Measurements from ENCODE around the gene KIR2DL4. TPM values are rescaled to one million over a fixed set of nuclear protein-coding genes. Genes with fewer than 3 reads are reported as not detected.
A peak's percentile ranks its signal among the peaks of the same experiment; 100 is the strongest.
"Not testable (repeated sequence)": the region's sequence is repeated elsewhere in the genome, so short reads cannot be mapped to it uniquely, and the experiment has no call there.

The KIR2DL4 gene
- total and polyA plus RNA-seq, 8 donors: 0.76 TPM; not detected in 7

DNA sequence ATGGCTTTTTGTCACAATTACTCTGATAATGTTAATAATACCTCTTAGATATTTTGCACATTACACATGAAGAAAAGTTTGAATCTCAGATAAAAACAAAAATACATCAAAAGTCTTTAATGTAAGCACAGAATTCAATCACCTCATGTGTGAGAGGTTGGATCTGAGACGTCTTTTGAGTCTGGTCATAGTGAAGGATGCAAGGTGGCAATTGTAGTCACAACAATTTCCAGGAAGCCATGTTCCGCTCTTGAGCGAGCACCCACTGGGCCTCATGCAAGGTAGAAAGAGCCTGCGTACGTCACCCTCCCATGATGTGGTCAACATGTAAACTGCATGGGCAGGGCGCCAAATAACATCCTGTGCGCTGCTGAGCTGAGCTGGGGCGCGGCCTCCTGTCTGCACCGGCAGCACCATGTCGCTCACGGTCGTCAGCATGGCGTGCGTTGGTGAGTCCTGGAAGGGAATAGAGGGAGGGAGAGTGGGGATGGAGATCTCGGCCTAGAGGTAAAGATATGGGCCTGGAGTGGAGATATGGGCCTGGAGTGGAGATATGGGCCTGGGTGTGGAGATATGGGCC is 46.7 kb downstream of the KIR2DL4 start, which contains the start of gene KIR3DL2:
TSS of gene KIR3DL2 (plus strand) at position 383 of the 580 bp plus-strand sequence. CDS start at position 416, 33 bp downstream.
- H3K4me3 ChIP-seq; DNase-seq; H3K27ac ChIP-seq; ATAC-seq; H3K4me1 ChIP-seq; H3K36me3 ChIP-seq; intact Hi-C loops (cut with DNase I); H3K9me3 ChIP-seq: not testable (repeated sequence)
- H3K27me3 ChIP-seq: peaks cover 0 to 17% of the 10 kb centered on the region in 2 donors

- Histone ChIP-seq H3K27me3 (peaks cover 0 to 17% of the 10 kb centered on the region in 2 donors), H3K4me1 (peaks cover 0 to 7% of the 10 kb centered on the region in 2 donors), H3K36me3 (no peaks in the 10 kb centered on the region), H3K4me3 (no peak overlapping the region), H3K9me3 (no peaks in the 10 kb centered on the region), H3K27ac (no peak overlapping the region)
- TF ChIP-seq, protein P1, sequence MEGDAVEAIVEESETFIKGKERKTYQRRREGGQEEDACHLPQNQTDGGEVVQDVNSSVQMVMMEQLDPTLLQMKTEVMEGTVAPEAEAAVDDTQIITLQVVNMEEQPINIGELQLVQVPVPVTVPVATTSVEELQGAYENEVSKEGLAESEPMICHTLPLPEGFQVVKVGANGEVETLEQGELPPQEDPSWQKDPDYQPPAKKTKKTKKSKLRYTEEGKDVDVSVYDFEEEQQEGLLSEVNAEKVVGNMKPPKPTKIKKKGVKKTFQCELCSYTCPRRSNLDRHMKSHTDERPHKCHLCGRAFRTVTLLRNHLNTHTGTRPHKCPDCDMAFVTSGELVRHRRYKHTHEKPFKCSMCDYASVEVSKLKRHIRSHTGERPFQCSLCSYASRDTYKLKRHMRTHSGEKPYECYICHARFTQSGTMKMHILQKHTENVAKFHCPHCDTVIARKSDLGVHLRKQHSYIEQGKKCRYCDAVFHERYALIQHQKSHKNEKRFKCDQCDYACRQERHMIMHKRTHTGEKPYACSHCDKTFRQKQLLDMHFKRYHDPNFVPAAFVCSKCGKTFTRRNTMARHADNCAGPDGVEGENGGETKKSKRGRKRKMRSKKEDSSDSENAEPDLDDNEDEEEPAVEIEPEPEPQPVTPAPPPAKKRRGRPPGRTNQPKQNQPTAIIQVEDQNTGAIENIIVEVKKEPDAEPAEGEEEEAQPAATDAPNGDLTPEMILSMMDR (IDR thresholded peaks at IDR 0.05): no peak
- intact Hi-C loops (cut with DNase I): no loop called here
- ATAC-seq (no peak), DNase-seq (no peak)
These were observed 47.5 kb downstream of the KIR2DL4 start for GRCh38 chr19:54850930-54851329.

DNA sequence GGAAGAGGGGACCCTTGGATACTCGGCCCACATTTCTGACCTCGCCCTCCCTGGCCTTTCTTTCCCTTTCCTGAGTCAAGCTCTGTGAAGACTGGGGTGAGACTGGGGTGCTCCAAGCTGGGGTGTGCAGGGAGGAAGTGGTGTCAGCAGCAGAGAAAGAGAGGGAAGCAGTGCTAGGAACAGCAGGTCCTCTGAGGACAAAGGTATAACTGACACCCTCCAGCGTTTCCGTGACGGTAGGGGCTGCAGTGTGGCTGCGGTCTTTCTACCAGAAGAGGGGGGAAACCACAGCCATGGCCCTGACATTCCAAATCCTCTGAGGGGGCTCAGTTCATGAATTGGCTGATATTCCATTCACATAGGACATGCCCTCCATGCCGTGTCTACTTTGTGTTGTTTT is 47.9 kb downstream of the KIR2DL4 start:
- TF ChIP-seq, protein P1 (IDR thresholded peaks at IDR 0.05): no peak
- no peak for ATAC-seq
- no peak overlapping the region for H3K4me3 ChIP-seq
- intact Hi-C loops (cut with DNase I): no loop called here
- no peaks in the 10 kb centered on the region for H3K9me3 ChIP-seq
- H3K27me3 ChIP-seq: peaks cover 0 to 17% of the 10 kb centered on the region in 2 donors
- no peak overlapping the region for H3K27ac ChIP-seq
- peaks cover 0 to 7% of the 10 kb centered on the region in 2 donors for H3K4me1 ChIP-seq
- DNase-seq: no peak
- no peaks in the 10 kb centered on the region for H3K36me3 ChIP-seq

DNA sequence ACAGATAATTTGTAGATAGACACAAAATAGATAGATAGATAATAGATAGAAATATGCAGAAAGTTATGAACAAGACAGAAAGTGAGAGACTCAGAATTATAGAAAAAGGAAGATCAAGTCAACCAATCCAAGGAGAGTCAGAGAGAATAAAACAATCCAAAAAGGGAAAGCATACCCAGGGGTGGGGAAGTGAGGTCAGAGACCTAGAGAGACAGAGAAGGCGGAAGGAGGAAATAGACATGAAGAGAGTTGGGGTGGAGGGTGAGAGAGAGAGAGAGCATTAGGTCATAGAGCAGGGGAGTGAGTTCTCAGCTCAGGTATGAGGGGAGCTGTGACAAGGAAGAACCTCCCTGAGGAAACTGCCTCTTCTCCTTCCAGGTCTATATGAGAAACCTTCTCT is 51.8 kb downstream of the KIR2DL4 start:
- H3K4me3 ChIP-seq; intact Hi-C loops (cut with DNase I); H3K9me3 ChIP-seq; H3K36me3 ChIP-seq; ATAC-seq; H3K27ac ChIP-seq; DNase-seq: not testable (repeated sequence)
- H3K27me3 ChIP-seq: peaks cover 0 to 15% of the 10 kb centered on the region in 2 donors
- H3K4me1 ChIP-seq: peaks cover 0 to 10% of the 10 kb centered on the region in 2 donors

- H3K9me3 ChIP-seq; intact Hi-C loops (cut with DNase I); H3K36me3 ChIP-seq; H3K27ac ChIP-seq; ATAC-seq; DNase-seq; H3K4me3 ChIP-seq; H3K4me1 ChIP-seq: not testable (repeated sequence)
- H3K27me3 ChIP-seq: peaks cover 0 to 24% of the 10 kb centered on the region in 2 donors
These were observed 55.1 kb downstream of the KIR2DL4 start for GRCh38 chr19:54858476-54858875.

GRCh38 chr19:54859421-54859820 is 56.0 kb downstream of the KIR2DL4 start:
- H3K36me3 ChIP-seq; H3K4me1 ChIP-seq; H3K4me3 ChIP-seq; H3K9me3 ChIP-seq; intact Hi-C loops (cut with DNase I); H3K27ac ChIP-seq; ATAC-seq: not testable (repeated sequence)
- H3K27me3 ChIP-seq: peaks cover 0 to 24% of the 10 kb centered on the region in 2 donors
- peak in 1 of 4 donors; percentile 37 for DNase-seq

DNA sequence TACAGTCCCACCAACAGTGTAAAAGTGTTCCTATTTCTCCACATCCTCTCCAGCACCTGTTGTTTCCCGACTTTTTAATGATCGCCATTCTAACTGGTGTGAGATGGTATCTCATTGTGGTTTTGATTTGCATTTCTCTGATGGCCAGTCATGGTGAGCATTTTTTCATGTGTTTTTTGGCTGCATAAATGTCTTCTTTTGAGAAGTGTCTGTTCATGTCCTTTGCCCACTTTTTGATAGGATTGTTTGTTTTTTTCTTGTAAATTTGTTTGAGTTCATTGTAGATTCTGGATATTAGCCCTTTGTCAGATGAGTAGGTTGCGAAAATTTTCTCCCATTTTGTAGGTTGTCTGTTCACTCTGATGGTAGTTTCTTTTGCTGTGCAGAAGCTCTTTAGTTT is 60.0 kb downstream of the KIR2DL4 start:
- H3K4me1 ChIP-seq; H3K4me3 ChIP-seq; H3K36me3 ChIP-seq; intact Hi-C loops (cut with DNase I); ATAC-seq; H3K27ac ChIP-seq; DNase-seq; H3K9me3 ChIP-seq: not testable (repeated sequence)
- H3K27me3 ChIP-seq: peaks cover 0 to 44% of the 10 kb centered on the region in 2 donors

Other genes with a start within 250 kb of the KIR2DL4 start
- 10 to 100 TPM in 1 of 2 donors, 1 to 10 TPM in 1; 6.2 to 39.7 TPM for gene LILRA2, start 229.8 kb upstream of the KIR2DL4 start, total RNA-seq
- gene LILRA2, start 229.8 kb upstream of the KIR2DL4 start, polyA plus RNA-seq (ENCODE audit: insufficient read length in 6 of 6): 1 to 10 TPM in 3 of 6 donors, under 1 TPM in 3; 0.86 to 1.5 (median 1.0) TPM
- gene LILRA1, start 210.0 kb upstream of the KIR2DL4 start, total RNA-seq: 10 to 100 TPM in 1 of 2 donors, 1 to 10 TPM in 1; 1.8 to 13.5 TPM
- under 1 TPM; 0.45 to 0.76 (median 0.57) TPM for gene LILRA1, start 210.0 kb upstream of the KIR2DL4 start, polyA plus RNA-seq (ENCODE audit: insufficient read length in 6 of 6)
- gene LILRB1, start 173.1 kb upstream of the KIR2DL4 start, total RNA-seq: 10 to 100 TPM; 10.9 to 47.3 TPM
- gene LILRB1, start 173.1 kb upstream of the KIR2DL4 start, polyA plus RNA-seq (ENCODE audit: insufficient read length in 6 of 6): 1 to 10 TPM; 1.2 to 2.6 (median 1.4) TPM
- 10 to 100 TPM; 16.5 to 44.4 TPM for gene LILRB4, start 140.6 kb upstream of the KIR2DL4 start, total RNA-seq
- 1 to 10 TPM in 3 of 6 donors, under 1 TPM in 3; 0.56 to 1.5 (median 0.98) TPM for gene LILRB4, start 140.6 kb upstream of the KIR2DL4 start, polyA plus RNA-seq (ENCODE audit: insufficient read length in 6 of 6)
- gene KIR3DL3, start 79.2 kb upstream of the KIR2DL4 start, total RNA-seq: not detected
- not detected for gene KIR3DL3, start 79.2 kb upstream of the KIR2DL4 start, polyA plus RNA-seq (ENCODE audit: insufficient read length in 6 of 6)
- under 1 TPM in 1 of 2 donors, not detected in 1; 0.18 TPM for gene KIR2DL3, start 65.1 kb upstream of the KIR2DL4 start, total RNA-seq
- gene KIR2DL3, start 65.1 kb upstream of the KIR2DL4 start, polyA plus RNA-seq (ENCODE audit: insufficient read length in 6 of 6): under 1 TPM in 4 of 6 donors, not detected in 2; 0.10 to 0.23 (median 0.12) TPM
- under 1 TPM; 0.20 to 0.47 TPM for gene KIR2DL1, start 33.8 kb upstream of the KIR2DL4 start, total RNA-seq
- gene KIR2DL1, start 33.8 kb upstream of the KIR2DL4 start, polyA plus RNA-seq (ENCODE audit: insufficient read length in 6 of 6): under 1 TPM in 3 of 6 donors, not detected in 3; 0.14 to 0.28 (median 0.14) TPM
- under 1 TPM; 0.15 to 0.76 TPM for gene KIR3DL1, start 12.9 kb downstream of the KIR2DL4 start, total RNA-seq
- under 1 TPM in 3 of 6 donors, not detected in 3; 0.08 to 0.15 (median 0.11) TPM for gene KIR3DL1, start 12.9 kb downstream of the KIR2DL4 start, polyA plus RNA-seq (ENCODE audit: insufficient read length in 6 of 6)
- gene KIR2DS4, start 29.1 kb downstream of the KIR2DL4 start, total RNA-seq: under 1 TPM; 0.41 to 0.71 TPM
- under 1 TPM in 4 of 6 donors, not detected in 2; 0.15 to 0.34 (median 0.25) TPM for gene KIR2DS4, start 29.1 kb downstream of the KIR2DL4 start, polyA plus RNA-seq (ENCODE audit: insufficient read length in 6 of 6)
- under 1 TPM; 0.20 to 0.42 TPM for gene KIR3DL2, start 46.8 kb downstream of the KIR2DL4 start, total RNA-seq
- gene KIR3DL2, start 46.8 kb downstream of the KIR2DL4 start, polyA plus RNA-seq (ENCODE audit: insufficient read length in 6 of 6): under 1 TPM in 1 of 6 donors, not detected in 5; 0.10 TPM
- gene FCAR, start 70.6 kb downstream of the KIR2DL4 start, total RNA-seq: 10 to 100 TPM in 1 of 2 donors, under 1 TPM in 1; 0.99 to 19.5 TPM
- gene FCAR, start 70.6 kb downstream of the KIR2DL4 start, polyA plus RNA-seq (ENCODE audit: insufficient read length in 6 of 6): 1 to 10 TPM in 1 of 6 donors, under 1 TPM in 5; 0.40 to 1.0 (median 0.79) TPM
- 1 to 10 TPM in 1 of 2 donors, under 1 TPM in 1; 0.73 to 2.6 TPM for gene NCR1, start 102.5 kb downstream of the KIR2DL4 start, total RNA-seq
- 1 to 10 TPM in 1 of 6 donors, under 1 TPM in 5; 0.26 to 2.5 (median 0.52) TPM for gene NCR1, start 102.5 kb downstream of the KIR2DL4 start, polyA plus RNA-seq (ENCODE audit: insufficient read length in 6 of 6)
- gene NLRP7, start 143.9 kb downstream of the KIR2DL4 start, total RNA-seq: under 1 TPM in 1 of 2 donors, not detected in 1; 0.09 TPM
- under 1 TPM in 1 of 6 donors, not detected in 5; 0.20 TPM for gene NLRP7, start 143.9 kb downstream of the KIR2DL4 start, polyA plus RNA-seq (ENCODE audit: insufficient read length in 6 of 6)
- 10 to 100 TPM; 11.3 to 33.4 TPM for gene NLRP2, start 162.8 kb downstream of the KIR2DL4 start, total RNA-seq
- 10 to 100 TPM in 4 of 6 donors, 1 to 10 TPM in 2; 6.8 to 17.3 (median 11.1) TPM for gene NLRP2, start 162.8 kb downstream of the KIR2DL4 start, polyA plus RNA-seq (ENCODE audit: insufficient read length in 6 of 6)
- gene GP6, start 234.7 kb downstream of the KIR2DL4 start, total RNA-seq: 1 to 10 TPM in 1 of 2 donors, under 1 TPM in 1; 0.52 to 1.0 TPM
- 1 to 10 TPM in 2 of 6 donors, under 1 TPM in 4; 0.84 to 1.2 (median 0.91) TPM for gene GP6, start 234.7 kb downstream of the KIR2DL4 start, polyA plus RNA-seq (ENCODE audit: insufficient read length in 6 of 6)

Measured in left lung (tissue), 10 donors.